Measurements from ENCODE around the gene ROR1. TPM values are rescaled to one million over a fixed set of nuclear protein-coding genes. Genes with fewer than 3 reads are reported as not detected.

Gene ROR1
- total and polyA plus RNA-seq, 2 of the 4 experiments (the other 2 are of a cell fraction), result 4.4 to 10.0 TPM

GRCh38 chr1:63873751-63874150, 99.9 kb downstream of the ROR1 start:
- Histone ChIP-seq H3K27me3 (ENCODE audit: control insufficient read depth, insufficient read depth, low read length) (no peaks in the 10 kb centered on the region; the same call in 1 of the 2 replicates), H3K14ac (replicated peaks; ENCODE audit: low read depth, low read length) (no peak overlapping the region), H2AFZ (replicated peaks; ENCODE audit: low read length, poor library complexity) (no peak overlapping the region), H3K79me1 (ENCODE audit: low read depth in 1 of 2, low read length in 2 of 2) (peaks cover 0 to 7% of the 10 kb centered on the region in 2 experiments; a peak in 2 of 4 replicates), H2AK9ac (replicated peaks; ENCODE audit: low read depth, low read length, poor library complexity) (no peak overlapping the region), H3K4ac (ENCODE audit: low read depth, low read length) (no peak overlapping the region), H4K8ac (ENCODE audit: low read depth in 2 of 2, low read length in 2 of 2) (no peak overlapping the region), H3K9me1 (ENCODE audit: insufficient read depth, low read length) (peaks cover 8% of the 10 kb centered on the region), H3K4me1 (ENCODE audit: control insufficient read depth, insufficient read depth, low read length) (peaks cover 22% of the 10 kb centered on the region), H4K91ac (ENCODE audit: insufficient read depth, low read depth, low read length) (no peak overlapping the region), H2BK5ac (ENCODE audit: low read depth, low read length, poor library complexity, severe bottlenecking) (no peak overlapping the region), H2BK120ac (ENCODE audit: low read depth, low read length) (no peak overlapping the region), H3K4me3 (ENCODE audit: insufficient read depth, low read depth, low read length) (no peak overlapping the region), H2BK15ac (ENCODE audit: low read depth, low read length) (no peak overlapping the region), H3K9me3 (ENCODE audit: control insufficient read depth, insufficient read depth, low read length) (no peaks in the 10 kb centered on the region), H3K9ac (ENCODE audit: low read depth, low read length) (no peak overlapping the region), H4K5ac (ENCODE audit: low read depth, low read length) (no peak overlapping the region), H3K36me3 (ENCODE audit: control insufficient read depth, insufficient read depth, low read length) (no peaks in the 10 kb centered on the region), H3K23ac (ENCODE audit: low read depth, low read length) (no peak overlapping the region), H2AK5ac (ENCODE audit: low read depth, low read length) (no peak overlapping the region), H3K56ac (ENCODE audit: extremely low read depth, insufficient read depth, low read length) (no peak overlapping the region), H3K18ac (ENCODE audit: low read depth, low read length) (no peak overlapping the region), H4K20me1 (ENCODE audit: insufficient read depth, low read length) (no peaks in the 10 kb centered on the region; the same call in 1 of the 2 replicates), H3K27ac (ENCODE audit: insufficient read depth, low read length) (no peak overlapping the region), H2BK20ac (ENCODE audit: low read depth, low read length) (no peak overlapping the region), H3K4me2 (ENCODE audit: low read depth, low read length) (no peak overlapping the region)
- dilution Hi-C loops (cut with HindIII; ENCODE audit: low sequenced_read_pairs, unreplicated experiment) (no loop called here), in situ Hi-C loops (cut with MboI; ENCODE audit: low sequenced_read_pairs) (no loop called here), intact Hi-C loops (cut with micrococcal nuclease) (no loop called here)
- peak; percentile 61 for ATAC-seq (ENCODE audit: low read depth)
- peak; percentile 58 for DNase-seq
- WGBS, 2 experiments (ENCODE audit: extremely low coverage in 2 of 2, insufficient read length in 1 of 2), result no CpG with 5 or more reads among the region's 3 CpGs
- CTCF ChIA-PET, result no interaction called here
- TF ChIP-seq BHLHE40 (IDR thresholded peaks at IDR 0.05; ENCODE audit: low read depth, low read length) (no peak), MAFK (IDR thresholded peaks at IDR 0.05; ENCODE audit: low read depth, low read length) (no peak), MXI1 (IDR thresholded peaks at IDR 0.05; ENCODE audit: borderline replicate concordance, low read depth, low read length) (no peak), RFX5 (IDR thresholded peaks at IDR 0.05; ENCODE audit: low read depth, low read length) (no peak), RAD21 (IDR thresholded peaks at IDR 0.05; ENCODE audit: low read length) (no peak), RCOR1 (IDR thresholded peaks at IDR 0.05; ENCODE audit: insufficient replicate concordance, low read length) (no peak), MAZ (IDR thresholded peaks at IDR 0.05; ENCODE audit: borderline replicate concordance, low read depth, low read length) (no peak), CEBPB (IDR thresholded peaks at IDR 0.05; ENCODE audit: low read depth, low read length) (no peak), FOS (IDR thresholded peaks at IDR 0.05; ENCODE audit: low read depth, low read length) (no peak), SMC3 (IDR thresholded peaks at IDR 0.05; ENCODE audit: low read depth, low read length) (no peak), POLR2A (IDR thresholded peaks at IDR 0.05; ENCODE audit: low read depth, low read length) (no peak), NFE2L2 (IDR thresholded peaks at IDR 0.05; ENCODE audit: low read depth, low read length) (no peak), CHD1 (IDR thresholded peaks at IDR 0.05; ENCODE audit: low read depth, low read length) (no peak)
- TF ChIP-seq, protein P1, sequence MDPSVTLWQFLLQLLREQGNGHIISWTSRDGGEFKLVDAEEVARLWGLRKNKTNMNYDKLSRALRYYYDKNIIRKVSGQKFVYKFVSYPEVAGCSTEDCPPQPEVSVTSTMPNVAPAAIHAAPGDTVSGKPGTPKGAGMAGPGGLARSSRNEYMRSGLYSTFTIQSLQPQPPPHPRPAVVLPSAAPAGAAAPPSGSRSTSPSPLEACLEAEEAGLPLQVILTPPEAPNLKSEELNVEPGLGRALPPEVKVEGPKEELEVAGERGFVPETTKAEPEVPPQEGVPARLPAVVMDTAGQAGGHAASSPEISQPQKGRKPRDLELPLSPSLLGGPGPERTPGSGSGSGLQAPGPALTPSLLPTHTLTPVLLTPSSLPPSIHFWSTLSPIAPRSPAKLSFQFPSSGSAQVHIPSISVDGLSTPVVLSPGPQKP (IDR thresholded peaks at IDR 0.05; ENCODE audit: borderline replicate concordance, low read depth, low read length), result no peak
- TF ChIP-seq, protein P2, sequence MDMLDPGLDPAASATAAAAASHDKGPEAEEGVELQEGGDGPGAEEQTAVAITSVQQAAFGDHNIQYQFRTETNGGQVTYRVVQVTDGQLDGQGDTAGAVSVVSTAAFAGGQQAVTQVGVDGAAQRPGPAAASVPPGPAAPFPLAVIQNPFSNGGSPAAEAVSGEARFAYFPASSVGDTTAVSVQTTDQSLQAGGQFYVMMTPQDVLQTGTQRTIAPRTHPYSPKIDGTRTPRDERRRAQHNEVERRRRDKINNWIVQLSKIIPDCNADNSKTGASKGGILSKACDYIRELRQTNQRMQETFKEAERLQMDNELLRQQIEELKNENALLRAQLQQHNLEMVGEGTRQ (IDR thresholded peaks at IDR 0.05; ENCODE audit: low read depth, low read length), result no peak
- TF ChIP-seq, protein P3, sequence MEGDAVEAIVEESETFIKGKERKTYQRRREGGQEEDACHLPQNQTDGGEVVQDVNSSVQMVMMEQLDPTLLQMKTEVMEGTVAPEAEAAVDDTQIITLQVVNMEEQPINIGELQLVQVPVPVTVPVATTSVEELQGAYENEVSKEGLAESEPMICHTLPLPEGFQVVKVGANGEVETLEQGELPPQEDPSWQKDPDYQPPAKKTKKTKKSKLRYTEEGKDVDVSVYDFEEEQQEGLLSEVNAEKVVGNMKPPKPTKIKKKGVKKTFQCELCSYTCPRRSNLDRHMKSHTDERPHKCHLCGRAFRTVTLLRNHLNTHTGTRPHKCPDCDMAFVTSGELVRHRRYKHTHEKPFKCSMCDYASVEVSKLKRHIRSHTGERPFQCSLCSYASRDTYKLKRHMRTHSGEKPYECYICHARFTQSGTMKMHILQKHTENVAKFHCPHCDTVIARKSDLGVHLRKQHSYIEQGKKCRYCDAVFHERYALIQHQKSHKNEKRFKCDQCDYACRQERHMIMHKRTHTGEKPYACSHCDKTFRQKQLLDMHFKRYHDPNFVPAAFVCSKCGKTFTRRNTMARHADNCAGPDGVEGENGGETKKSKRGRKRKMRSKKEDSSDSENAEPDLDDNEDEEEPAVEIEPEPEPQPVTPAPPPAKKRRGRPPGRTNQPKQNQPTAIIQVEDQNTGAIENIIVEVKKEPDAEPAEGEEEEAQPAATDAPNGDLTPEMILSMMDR (conservative IDR thresholded peaks at IDR 0.05; ENCODE audit: low read depth, low read length), result no peak
- BruUV-seq (replicated peaks), result no TSS peak
- POLR2A ChIA-PET (ENCODE audit: unreplicated experiment), result no interaction called here
